GM18517 (cell line): ENCODE data around the gene HACD1.
"Not testable (repeated sequence)": the region's sequence is repeated elsewhere in the genome, so short reads cannot be mapped to it uniquely, and the experiment has no call there.

Experiments
- ATAC-seq: cut with Tn5 transposase; IDR thresholded peaks from one replicate; pipeline ENCODE4 v1.9.1; 2021; ENCODE audit warnings: mild to moderate bottlenecking, moderate library complexity; ENCODE audit not compliant: unreplicated experiment

The HACD1 gene

DNA sequence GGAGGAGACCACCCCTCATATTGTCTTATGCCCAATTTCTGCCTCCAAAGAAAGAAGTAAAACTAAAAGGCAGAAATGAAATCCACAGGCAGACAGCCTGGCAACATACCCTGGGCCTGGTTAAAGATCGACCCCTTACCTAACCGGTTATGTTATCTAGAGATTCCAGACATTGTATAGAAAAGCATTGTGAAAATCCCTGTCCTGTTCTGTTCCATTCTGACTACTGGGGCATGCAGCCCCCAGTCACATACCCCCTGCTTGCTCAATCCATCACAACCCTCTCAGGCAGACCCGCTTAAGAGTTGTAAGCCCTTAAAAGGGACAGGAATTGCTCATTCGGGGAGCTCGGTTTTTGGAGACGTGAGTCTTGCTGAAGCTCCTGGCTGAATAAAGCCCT is 29.9 kb downstream of the HACD1 start:
- not testable (repeated sequence) for ATAC-seq

DNA sequence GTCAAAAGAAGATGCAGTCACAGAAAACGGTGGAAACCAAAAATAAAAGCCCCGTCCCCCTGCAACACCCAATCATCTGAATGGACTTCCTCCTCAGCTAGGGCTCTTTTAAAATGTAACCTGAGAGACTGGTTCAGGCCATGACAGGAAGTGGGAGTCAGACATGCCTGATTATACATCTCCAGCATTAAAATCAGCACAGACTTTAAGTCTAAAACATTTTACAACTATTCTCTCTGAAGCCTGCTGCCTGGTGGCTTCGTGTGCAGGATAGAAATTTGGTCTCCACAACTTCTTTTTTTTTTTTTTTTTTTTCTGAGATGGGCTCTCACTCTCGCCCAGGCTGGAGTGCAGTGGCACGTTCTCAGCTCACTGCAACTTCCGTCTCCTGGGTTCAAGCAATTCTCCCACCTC is 30.3 kb downstream of the HACD1 start:
- peak; percentile 74 for ATAC-seq

DNA sequence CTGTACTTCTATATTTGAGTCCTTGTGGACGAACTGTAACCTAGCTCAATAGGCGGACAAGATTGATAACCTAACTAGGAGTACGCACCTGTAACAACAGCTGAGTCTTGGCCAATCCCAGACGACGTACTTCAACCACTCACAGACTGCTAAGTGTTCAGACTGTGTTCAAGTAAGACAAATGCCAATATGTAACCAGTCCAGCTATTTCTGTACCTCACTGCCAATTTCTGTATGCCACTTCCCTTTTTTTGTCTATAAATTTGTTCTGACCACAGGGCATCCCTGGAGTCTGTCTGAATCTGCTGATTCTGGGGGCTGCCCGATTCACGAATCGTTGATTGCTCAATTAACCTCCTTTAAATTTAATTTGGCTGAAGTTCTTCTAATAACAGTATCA is 32.2 kb downstream of the HACD1 start:
- ATAC-seq = peak; percentile 59

DNA sequence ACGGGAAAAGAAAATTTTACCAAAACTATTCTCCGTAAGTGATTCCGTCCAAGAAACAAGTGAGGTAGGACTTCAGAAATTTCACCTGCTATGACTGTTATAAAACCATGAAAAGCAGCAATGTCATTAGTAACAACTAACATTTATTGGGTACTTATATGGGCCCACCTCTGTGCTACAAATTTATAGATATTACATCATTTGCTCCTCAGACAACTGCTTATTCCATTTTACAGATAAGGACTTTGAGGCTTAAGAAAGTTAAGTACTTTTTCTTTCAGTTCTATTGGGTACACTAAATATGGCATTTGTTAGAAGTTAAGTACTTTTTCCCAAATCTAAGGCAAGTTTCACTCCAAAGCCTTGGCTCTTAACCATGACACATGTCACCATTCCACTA is 36.3 kb downstream of the HACD1 start:
- ATAC-seq = no peak

DNA sequence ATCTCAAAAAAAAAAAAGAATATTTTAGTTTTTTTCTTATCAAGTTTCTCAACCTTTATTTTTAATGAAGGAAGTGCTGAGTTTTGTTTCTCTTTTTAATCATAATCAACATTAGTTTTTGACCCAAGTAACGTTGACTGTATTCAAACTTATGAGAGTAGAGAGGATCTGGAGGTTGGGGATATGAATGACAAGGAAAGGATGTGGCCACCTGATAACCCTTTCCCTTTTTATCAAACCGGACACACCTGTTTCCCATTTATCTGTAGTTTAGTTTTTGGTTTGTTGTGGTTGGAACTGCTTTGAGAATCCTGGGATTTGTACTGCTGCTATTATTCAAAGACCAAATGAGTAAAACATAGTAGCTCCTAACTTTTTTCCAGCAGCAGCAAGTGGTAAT is 38.6 kb downstream of the HACD1 start:
- ATAC-seq = no peak

DNA sequence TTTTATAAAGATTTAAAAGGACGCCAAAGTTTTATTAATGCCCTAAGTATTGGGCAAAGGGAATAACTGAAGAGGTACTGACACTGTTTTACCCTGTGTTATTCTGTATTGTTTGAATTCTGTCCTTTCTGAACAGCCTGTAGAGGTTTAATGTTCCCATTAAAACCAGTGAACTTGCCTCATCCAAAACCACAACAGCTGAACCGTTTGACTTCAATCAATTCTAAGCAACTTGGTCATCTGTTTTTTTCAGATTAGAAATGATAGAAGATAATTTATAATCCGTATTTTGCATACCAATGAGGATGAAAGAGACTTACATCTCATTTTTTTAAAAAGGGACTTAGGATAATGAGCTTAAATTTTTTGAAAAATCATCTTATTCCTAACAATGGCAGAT is 40.4 kb downstream of the HACD1 start:
- no peak for ATAC-seq

DNA sequence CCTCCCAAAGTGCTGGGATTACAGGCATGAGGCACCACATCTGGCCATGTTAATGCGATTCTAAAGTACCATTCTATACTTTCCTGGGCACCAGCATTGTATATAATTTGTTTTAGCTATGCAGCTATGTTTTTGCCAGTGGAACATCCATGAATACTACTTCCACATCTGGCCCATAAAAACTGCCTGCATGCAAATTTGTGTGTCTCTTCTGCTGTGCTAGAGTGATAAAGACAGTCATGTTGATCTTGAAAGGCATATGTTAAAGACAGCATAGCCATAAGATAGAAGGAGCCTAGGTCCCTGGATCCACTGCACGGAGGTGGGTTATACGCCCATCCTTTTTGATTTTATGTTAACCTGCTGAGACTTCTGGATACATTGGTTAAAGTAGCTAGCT is 52.3 kb downstream of the HACD1 start:
- no peak for ATAC-seq

DNA sequence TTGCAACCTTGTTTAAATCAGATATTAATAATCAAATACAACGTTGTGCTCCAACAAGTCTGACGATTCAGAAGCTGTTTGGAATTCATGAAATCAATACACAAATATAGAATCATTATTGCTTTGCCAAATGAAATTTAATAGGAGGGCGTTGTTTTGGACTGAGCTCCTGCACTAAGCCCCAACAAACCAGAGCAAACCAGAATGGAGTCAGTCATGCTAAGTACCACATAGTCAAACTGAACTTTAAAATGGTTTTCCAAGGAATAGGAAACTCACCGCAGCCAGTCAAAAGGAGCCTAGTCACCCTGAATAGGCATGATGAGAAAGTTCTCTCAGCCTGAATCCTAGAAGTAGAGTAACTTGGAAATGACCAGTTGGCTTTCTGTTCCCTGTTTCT is 53.7 kb downstream of the HACD1 start:
- no peak for ATAC-seq

DNA sequence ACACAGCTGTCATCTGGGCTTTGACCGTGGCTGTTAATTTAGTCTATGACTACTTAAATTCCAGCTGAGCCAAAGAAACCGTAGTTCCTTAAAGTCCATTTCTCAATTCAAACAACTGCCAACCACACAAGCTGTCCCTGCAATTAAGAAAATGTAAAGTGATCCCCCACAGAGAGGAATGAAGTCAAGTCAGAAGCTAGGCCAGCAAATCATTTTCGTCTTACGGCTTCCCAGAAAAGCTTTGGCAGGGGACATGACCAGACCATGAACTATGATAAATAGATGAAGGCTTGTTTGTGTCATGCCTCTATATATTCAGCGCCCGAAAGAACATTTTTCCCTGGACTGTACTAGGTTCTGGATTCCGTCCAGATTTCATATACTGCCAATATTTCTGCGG is 54.6 kb downstream of the HACD1 start:
- no peak for ATAC-seq

DNA sequence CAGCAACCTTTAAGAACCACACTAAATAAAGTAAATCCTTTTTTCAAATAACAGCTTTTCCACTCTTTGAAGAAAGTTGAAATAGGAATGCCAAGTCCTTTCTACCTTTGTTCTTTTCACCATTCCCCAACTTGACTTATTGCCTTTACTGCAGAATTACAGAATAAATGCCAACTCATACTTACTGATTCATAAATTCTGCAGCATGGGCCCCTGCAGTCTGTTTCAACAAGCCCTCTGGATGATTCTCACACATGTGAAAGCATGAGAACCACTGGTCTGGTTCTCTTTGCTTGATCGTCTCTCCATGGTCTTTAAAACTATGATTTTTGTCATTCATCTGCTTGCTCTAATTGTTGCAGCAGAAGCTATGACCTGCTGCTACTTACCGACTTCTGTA is 56.1 kb downstream of the HACD1 start:
- no peak for ATAC-seq

DNA sequence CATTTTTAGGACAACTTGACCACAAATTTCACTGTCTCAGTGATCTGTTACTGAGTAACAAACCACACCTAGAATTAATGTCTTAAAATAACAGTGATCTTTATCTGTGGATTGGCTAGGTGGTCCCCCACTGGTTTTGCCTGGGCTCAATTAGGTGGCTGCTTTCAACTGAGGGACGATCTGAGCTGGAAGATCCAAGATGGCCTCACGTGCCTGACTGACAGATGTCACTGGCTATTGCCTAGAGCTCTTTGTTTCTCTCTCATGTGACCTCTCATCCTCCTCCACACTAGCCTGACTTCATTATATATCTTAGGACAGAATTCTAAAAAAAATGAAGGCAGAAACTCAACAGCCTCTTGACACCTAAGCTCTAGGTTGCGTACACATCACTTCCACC is 59.7 kb downstream of the HACD1 start:
- no peak for ATAC-seq

DNA sequence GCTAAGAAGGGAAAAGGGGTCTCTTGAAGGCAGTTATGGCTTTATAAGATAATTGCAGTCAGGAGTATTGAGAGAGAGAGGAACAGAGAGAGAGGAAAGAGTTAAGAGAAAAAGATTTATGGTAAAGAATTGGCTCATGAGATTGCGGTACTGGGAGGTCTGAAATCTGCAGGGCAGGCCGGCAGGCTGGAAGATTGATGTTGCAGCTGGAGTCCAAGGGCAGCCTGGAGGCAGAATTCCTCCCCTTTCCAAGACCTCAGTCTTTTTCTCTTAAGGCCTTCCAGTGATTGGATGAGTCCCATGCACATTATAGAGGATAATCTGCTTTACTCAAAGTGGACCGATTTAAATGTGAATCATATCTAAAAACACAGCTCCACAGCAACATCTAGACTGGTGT is 68.4 kb downstream of the HACD1 start:
- ATAC-seq = no peak

DNA sequence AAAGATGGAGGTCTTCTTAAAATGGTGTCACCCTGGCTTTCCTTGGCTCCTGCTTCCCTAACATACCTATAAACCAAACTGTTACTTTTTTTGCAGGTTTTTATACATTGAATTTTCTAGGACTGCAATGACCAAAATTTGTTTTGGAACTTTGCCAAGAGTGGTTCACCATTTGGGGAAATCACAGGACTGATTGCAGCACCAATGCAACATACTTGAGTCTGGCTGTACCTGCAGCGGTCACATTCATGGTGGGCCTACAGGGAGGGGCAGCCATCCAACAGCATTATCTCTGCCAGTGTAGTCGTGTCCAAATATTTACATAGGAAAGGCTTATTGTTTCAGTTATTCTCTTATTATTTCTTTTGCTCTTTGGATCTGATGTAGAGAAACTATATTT is 69.0 kb downstream of the HACD1 start:
- no peak for ATAC-seq

DNA sequence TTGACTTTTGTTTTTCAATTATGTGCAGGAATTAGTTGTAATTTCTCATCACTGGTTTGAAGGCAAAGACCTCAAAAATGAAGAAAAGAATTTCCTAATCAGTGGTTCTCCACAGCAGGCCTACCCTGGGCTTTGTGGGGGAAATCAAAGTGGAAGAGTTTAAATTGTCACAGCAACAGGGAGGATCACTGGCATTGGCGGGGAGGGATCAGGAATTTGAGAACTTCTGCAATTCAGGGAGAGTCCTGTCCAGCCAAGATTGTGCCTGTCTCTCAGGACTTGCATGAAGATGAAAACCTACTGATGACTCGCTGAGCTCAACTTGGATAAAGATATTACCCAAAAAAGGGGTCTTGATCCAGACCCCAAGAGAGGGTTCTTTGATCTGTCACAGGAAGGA is 70.1 kb downstream of the HACD1 start:
- no peak for ATAC-seq

DNA sequence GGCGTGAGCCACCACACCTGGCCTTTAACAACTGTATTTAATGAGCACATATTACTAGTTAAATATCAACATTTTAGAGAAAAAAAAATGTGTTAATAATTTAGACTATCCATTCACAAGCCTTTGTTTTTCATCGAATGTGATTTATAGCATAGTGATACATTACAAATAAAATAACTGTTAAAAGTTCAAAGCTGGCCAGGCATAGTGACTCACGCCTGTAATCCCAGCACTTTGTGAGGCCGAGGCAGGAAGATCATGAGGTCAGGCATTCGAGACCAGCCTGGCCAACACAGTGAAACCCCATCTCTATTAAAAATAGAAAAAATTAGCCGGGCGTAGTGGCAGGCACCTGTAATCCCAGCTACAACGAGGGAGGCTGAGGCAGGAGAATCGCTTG is 72.7 kb downstream of the HACD1 start:
- ATAC-seq = no peak
